PC-9 (cell line): ENCODE data around the gene MICAL3.

Experiments used
- EZH2 ChIP-seq: fragments of 200-600 bp; sonication (generic); IDR thresholded peaks from 2 replicates; pipeline ENCODE4 v1.8.0; 2017; ENCODE audit warnings: antibody characterized with exemption, low read depth
- TF ChIP-seq, protein P1 (sequence below): fragments of 200-600 bp; sonication (generic); conservative IDR thresholded peaks from 2 replicates; pipeline ENCODE4 v1.6.1; 2017; ENCODE audit warnings: mixed run types, antibody characterized with exemption, mild to moderate bottlenecking, moderate library complexity

GRCh38 chr22:17804331-17805080, 219.9 kb downstream of the MICAL3 start:
- TF ChIP-seq, protein P1, sequence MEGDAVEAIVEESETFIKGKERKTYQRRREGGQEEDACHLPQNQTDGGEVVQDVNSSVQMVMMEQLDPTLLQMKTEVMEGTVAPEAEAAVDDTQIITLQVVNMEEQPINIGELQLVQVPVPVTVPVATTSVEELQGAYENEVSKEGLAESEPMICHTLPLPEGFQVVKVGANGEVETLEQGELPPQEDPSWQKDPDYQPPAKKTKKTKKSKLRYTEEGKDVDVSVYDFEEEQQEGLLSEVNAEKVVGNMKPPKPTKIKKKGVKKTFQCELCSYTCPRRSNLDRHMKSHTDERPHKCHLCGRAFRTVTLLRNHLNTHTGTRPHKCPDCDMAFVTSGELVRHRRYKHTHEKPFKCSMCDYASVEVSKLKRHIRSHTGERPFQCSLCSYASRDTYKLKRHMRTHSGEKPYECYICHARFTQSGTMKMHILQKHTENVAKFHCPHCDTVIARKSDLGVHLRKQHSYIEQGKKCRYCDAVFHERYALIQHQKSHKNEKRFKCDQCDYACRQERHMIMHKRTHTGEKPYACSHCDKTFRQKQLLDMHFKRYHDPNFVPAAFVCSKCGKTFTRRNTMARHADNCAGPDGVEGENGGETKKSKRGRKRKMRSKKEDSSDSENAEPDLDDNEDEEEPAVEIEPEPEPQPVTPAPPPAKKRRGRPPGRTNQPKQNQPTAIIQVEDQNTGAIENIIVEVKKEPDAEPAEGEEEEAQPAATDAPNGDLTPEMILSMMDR: no peak
- TF ChIP-seq EZH2: no peak
